CD4-positive, alpha-beta T cell treated with Interleukin-4 for 1 hour (primary cell): ENCODE measurements around the gene PTPRN.
"Not testable (repeated sequence)": the region's sequence is repeated elsewhere in the genome, so short reads cannot be mapped to it uniquely, and the experiment has no call there.

Experiments used
- DNase-seq, 2 donors: peaks; one replicate each; pipeline ENCODE4 v3.0.0-alpha.2; 2020 to 2022

The PTPRN gene

GRCh38 chr2:219309278-219309677 lies at the start of gene PTPRN:
PTPRN (minus strand) TSS chr2:219309401; CDS start chr2:219309332, 69 bp downstream.
- no peak for DNase-seq

GRCh38 chr2:219358170-219359075 lies 49.2 kb upstream of the PTPRN start:
- no peak for DNase-seq

- peak; percentile 3 to 20 for DNase-seq
These were observed 47.6 kb upstream of the PTPRN start for GRCh38 chr2:219356834-219357233.

- no peak for DNase-seq
These were observed 45.4 kb upstream of the PTPRN start for GRCh38 chr2:219354582-219354981.

GRCh38 chr2:219353129-219353528 lies 43.9 kb upstream of the PTPRN start:
- DNase-seq, result no peak

- peak; percentile 58 to 62 for DNase-seq
These were observed 43.3 kb upstream of the PTPRN start for GRCh38 chr2:219352448-219353023.

GRCh38 chr2:219350710-219351221 lies 41.6 kb upstream of the PTPRN start:
- DNase-seq, result no peak

- no peak for DNase-seq
These were observed 41.0 kb upstream of the PTPRN start for GRCh38 chr2:219350215-219350614.

- no peak for DNase-seq
These were observed 35.7 kb upstream of the PTPRN start for GRCh38 chr2:219344751-219345430.

GRCh38 chr2:219335373-219335786 lies 26.2 kb upstream of the PTPRN start:
- DNase-seq, result no peak

GRCh38 chr2:219334076-219334475 lies 24.9 kb upstream of the PTPRN start:
- no peak for DNase-seq

GRCh38 chr2:219332542-219332941 lies 23.3 kb upstream of the PTPRN start, which contains the start of gene RESP18:
RESP18 (minus strand) TSS chr2:219332744.
- DNase-seq, result no peak

GRCh38 chr2:219331560-219332213 lies 22.5 kb upstream of the PTPRN start:
- DNase-seq, result no peak

GRCh38 chr2:219327719-219328118 lies 18.5 kb upstream of the PTPRN start:
- no peak for DNase-seq

- no peak for DNase-seq
These were observed 16.6 kb upstream of the PTPRN start for GRCh38 chr2:219325657-219326315.

- DNase-seq, result no peak
These were observed 15.9 kb upstream of the PTPRN start for GRCh38 chr2:219325136-219325535.

GRCh38 chr2:219323434-219323833 lies 14.2 kb upstream of the PTPRN start:
- no peak for DNase-seq

- DNase-seq, result no peak
These were observed 5.7 kb upstream of the PTPRN start for GRCh38 chr2:219314804-219315468.

GRCh38 chr2:219312683-219313263 lies 3.6 kb upstream of the PTPRN start:
- not testable (repeated sequence) for DNase-seq

GRCh38 chr2:219308142-219309101 lies 779 bp downstream of the PTPRN start:
- peak; percentile 44 to 59 for DNase-seq
